Astrocyte (in vitro differentiated cells and primary cell): ENCODE measurements around the gene FRZB. TPM values are rescaled to one million over a fixed set of nuclear protein-coding genes. Genes with fewer than 3 reads are reported as not detected.

ENCODE experiments used
- DNase-seq: peaks from one replicate; pipeline ENCODE4 v3.0.0-alpha.2; 2010; ENCODE audit warnings: low read depth
- FAIRE-seq: peaks from 2 replicates; lab custom pipeline; 2011; peaks lifted over from hg19 to GRCh38; lab: Jason Lieb, UNC
- H2AFZ ChIP-seq: 2 replicates; pipeline ENCODE4 v1.6.0; 2012; ENCODE audit warnings: low read depth, low read length, inconsistent platforms
- H3K27ac ChIP-seq: 2 replicates; pipeline ENCODE4 v1.5.1; 2011; ENCODE audit warnings: low read depth, low read length, inconsistent platforms
- H3K27me3 ChIP-seq: 2 replicates; pipeline ENCODE4 v1.6.0; 2011; ENCODE audit warnings: low read length, inconsistent platforms; ENCODE audit not compliant: insufficient read depth
- H3K36me3 ChIP-seq: 2 replicates; pipeline ENCODE4 v1.5.1; 2011; ENCODE audit warnings: low read length, inconsistent platforms; ENCODE audit not compliant: insufficient read depth
- H3K4me1 ChIP-seq: 2 replicates; pipeline ENCODE4 v1.5.1; 2011; ENCODE audit warnings: low read length, inconsistent platforms; ENCODE audit not compliant: insufficient read depth
- H3K4me2 ChIP-seq: 2 replicates; pipeline ENCODE4 v1.6.0; 2012; ENCODE audit warnings: low read length, inconsistent platforms
- H3K4me3 ChIP-seq: 2 replicates; pipeline ENCODE4 v1.5.1; 2011; ENCODE audit warnings: low read depth, mild to moderate bottlenecking, low read length, inconsistent platforms; ENCODE audit not compliant: insufficient read depth
- H3K79me2 ChIP-seq: 2 replicates; pipeline ENCODE4 v1.6.0; 2012; ENCODE audit warnings: mild to moderate bottlenecking, low read length, inconsistent platforms; ENCODE audit not compliant: insufficient read depth
- H3K9ac ChIP-seq: 2 replicates; pipeline ENCODE4 v1.6.0; 2012; ENCODE audit warnings: mild to moderate bottlenecking, low read length, inconsistent platforms
- H3K9me3 ChIP-seq: 2 replicates; pipeline ENCODE4 v1.5.1; 2012; ENCODE audit warnings: low read depth, mild to moderate bottlenecking, low read length, inconsistent platforms; ENCODE audit not compliant: insufficient read depth
- H4K20me1 ChIP-seq: 2 replicates; pipeline ENCODE4 v1.6.0; 2012; ENCODE audit warnings: low read length, inconsistent platforms; ENCODE audit not compliant: insufficient read depth
- H3K27ac Mint-ChIP-seq: one replicate; pipeline ENCODE4 v1.8.0; 2021; ENCODE audit warnings: mild to moderate bottlenecking, mixed read lengths; ENCODE audit not compliant: unreplicated experiment
- H3K27me3 Mint-ChIP-seq: one replicate; pipeline ENCODE4 v1.8.0; 2021; ENCODE audit warnings: low read depth, mixed read lengths; ENCODE audit not compliant: unreplicated experiment
- H3K36me3 Mint-ChIP-seq: one replicate; pipeline ENCODE4 v1.8.0; 2021; ENCODE audit warnings: low read depth, mixed read lengths; ENCODE audit not compliant: unreplicated experiment
- H3K4me1 Mint-ChIP-seq: one replicate; pipeline ENCODE4 v1.8.0; 2021; ENCODE audit warnings: low read depth, mixed read lengths; ENCODE audit not compliant: unreplicated experiment
- H3K4me3 Mint-ChIP-seq: one replicate; pipeline ENCODE4 v1.8.0; 2021; ENCODE audit warnings: mild to moderate bottlenecking, moderate library complexity, mixed read lengths; ENCODE audit not compliant: unreplicated experiment
- H3K9me3 Mint-ChIP-seq: one replicate; pipeline ENCODE4 v1.8.0; 2021; ENCODE audit warnings: mild to moderate bottlenecking, mixed read lengths; ENCODE audit not compliant: unreplicated experiment
- EZH2 ChIP-seq: IDR thresholded peaks from 2 replicates; pipeline ENCODE4 v1.6.1; 2012; ENCODE audit warnings: mild to moderate bottlenecking, low read length, inconsistent platforms; ENCODE audit not compliant: insufficient read depth
- total RNA-seq: library from RNA; stranded (reverse); gene quantifications from 2 replicates; pipeline ENCODE4 v1.2.1, GENCODE V29; 2021
- TF ChIP-seq, protein P1 (sequence below): IDR thresholded peaks from 2 replicates; pipeline ENCODE4 v1.5.1; 2011; ENCODE audit warnings: low read depth, mild to moderate bottlenecking, inconsistent platforms, low read length, moderate library complexity; ENCODE audit not compliant: insufficient read depth

FRZB gene
- total RNA-seq, 1 donor from 2014 or later: 0.77 TPM

DNA sequence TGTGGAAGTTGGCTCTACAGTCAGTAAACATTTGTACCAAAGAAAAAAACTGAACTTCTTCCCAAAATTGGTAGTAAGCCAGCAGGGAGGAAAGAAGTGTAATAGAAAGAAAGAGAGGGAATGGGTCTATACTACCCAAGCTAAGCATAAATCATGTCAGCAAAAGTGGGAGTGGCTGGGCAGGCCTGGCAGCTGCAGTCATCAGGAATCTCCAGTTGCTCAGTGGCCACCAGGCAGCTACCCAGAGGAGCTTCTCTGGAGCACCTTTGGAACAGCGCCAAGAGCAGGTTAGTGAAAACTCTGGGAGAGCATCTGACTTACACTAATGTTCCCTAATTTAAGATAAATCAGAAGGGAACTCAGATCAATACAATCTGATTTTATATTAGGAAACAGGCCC, 14.3 kb downstream of the FRZB start:
- H3K4me2 ChIP-seq: no peak overlapping the region
- Mint-ChIP-seq H3K27ac (no peak overlapping the region), H3K36me3 (no peaks in the 10 kb centered on the region), H3K4me3 (no peak overlapping the region), H3K4me1 (peaks cover 22% of the 10 kb centered on the region), H3K9me3 (no peaks in the 10 kb centered on the region), H3K27me3 (no peaks in the 10 kb centered on the region)
- TF ChIP-seq EZH2: no peak
- TF ChIP-seq, protein P1, sequence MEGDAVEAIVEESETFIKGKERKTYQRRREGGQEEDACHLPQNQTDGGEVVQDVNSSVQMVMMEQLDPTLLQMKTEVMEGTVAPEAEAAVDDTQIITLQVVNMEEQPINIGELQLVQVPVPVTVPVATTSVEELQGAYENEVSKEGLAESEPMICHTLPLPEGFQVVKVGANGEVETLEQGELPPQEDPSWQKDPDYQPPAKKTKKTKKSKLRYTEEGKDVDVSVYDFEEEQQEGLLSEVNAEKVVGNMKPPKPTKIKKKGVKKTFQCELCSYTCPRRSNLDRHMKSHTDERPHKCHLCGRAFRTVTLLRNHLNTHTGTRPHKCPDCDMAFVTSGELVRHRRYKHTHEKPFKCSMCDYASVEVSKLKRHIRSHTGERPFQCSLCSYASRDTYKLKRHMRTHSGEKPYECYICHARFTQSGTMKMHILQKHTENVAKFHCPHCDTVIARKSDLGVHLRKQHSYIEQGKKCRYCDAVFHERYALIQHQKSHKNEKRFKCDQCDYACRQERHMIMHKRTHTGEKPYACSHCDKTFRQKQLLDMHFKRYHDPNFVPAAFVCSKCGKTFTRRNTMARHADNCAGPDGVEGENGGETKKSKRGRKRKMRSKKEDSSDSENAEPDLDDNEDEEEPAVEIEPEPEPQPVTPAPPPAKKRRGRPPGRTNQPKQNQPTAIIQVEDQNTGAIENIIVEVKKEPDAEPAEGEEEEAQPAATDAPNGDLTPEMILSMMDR: no peak
- H3K79me2 ChIP-seq: no peaks in the 10 kb centered on the region
- H3K27me3 ChIP-seq: no peaks in the 10 kb centered on the region
- no peaks in the 10 kb centered on the region for H3K9me3 ChIP-seq
- no peak for FAIRE-seq
- H4K20me1 ChIP-seq: no peaks in the 10 kb centered on the region
- no peaks in the 10 kb centered on the region for H3K36me3 ChIP-seq
- H3K4me1 ChIP-seq: no peaks in the 10 kb centered on the region
- no peak overlapping the region for H3K4me3 ChIP-seq
- no peak overlapping the region for H3K9ac ChIP-seq
- no peak for DNase-seq
- no peak overlapping the region for H3K27ac ChIP-seq
- no peak overlapping the region for H2AFZ ChIP-seq

- Mint-ChIP-seq H3K36me3 (no peaks in the 10 kb centered on the region), H3K4me1 (no peaks in the 10 kb centered on the region), H3K27me3 (no peaks in the 10 kb centered on the region), H3K27ac (no peak overlapping the region), H3K4me3 (no peak overlapping the region), H3K9me3 (no peaks in the 10 kb centered on the region)
- no peak overlapping the region for H2AFZ ChIP-seq
- no peak overlapping the region for H3K9ac ChIP-seq
- no peaks in the 10 kb centered on the region for H3K27me3 ChIP-seq
- FAIRE-seq: no peak
- H3K4me3 ChIP-seq: no peak overlapping the region
- no peak for DNase-seq
- H3K4me1 ChIP-seq: no peaks in the 10 kb centered on the region
- H3K9me3 ChIP-seq: no peaks in the 10 kb centered on the region
- no peaks in the 10 kb centered on the region for H4K20me1 ChIP-seq
- TF ChIP-seq EZH2: no peak
- TF ChIP-seq, protein P1: no peak
- H3K27ac ChIP-seq: no peak overlapping the region
- H3K36me3 ChIP-seq: no peaks in the 10 kb centered on the region
- no peak overlapping the region for H3K4me2 ChIP-seq
- no peaks in the 10 kb centered on the region for H3K79me2 ChIP-seq
Observed at GRCh38 chr2:182845794-182846417, 20.5 kb downstream of the FRZB start.

DNA sequence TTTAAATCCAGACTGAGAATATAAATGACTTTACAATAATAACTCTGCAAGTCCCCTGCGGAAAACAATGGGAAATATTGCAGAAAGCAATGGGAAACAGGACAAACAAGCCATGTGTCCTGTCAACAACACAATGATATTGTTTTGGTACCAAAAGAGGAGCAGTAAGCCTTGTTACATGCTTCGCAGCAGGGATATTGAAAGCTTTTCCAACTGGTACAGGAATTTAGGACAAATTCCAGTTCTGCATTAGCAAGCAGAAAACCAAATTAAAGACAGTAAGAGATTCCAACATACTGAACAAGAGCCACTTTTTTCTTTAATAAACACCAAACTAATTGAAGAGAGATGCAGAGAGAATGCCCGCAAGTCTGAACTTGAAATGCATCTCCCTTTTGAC, 30.0 kb downstream of the FRZB start:
- H3K27ac ChIP-seq: no peak overlapping the region
- Mint-ChIP-seq H3K4me3 (no peak overlapping the region), H3K27ac (no peak overlapping the region), H3K4me1 (peaks cover 5% of the 10 kb centered on the region), H3K9me3 (no peaks in the 10 kb centered on the region), H3K36me3 (no peaks in the 10 kb centered on the region), H3K27me3 (no peaks in the 10 kb centered on the region)
- FAIRE-seq (no peak), DNase-seq (no peak)
- H3K79me2 ChIP-seq: no peaks in the 10 kb centered on the region
- no peak overlapping the region for H2AFZ ChIP-seq
- no peaks in the 10 kb centered on the region for H3K9me3 ChIP-seq
- H3K36me3 ChIP-seq: no peaks in the 10 kb centered on the region
- TF ChIP-seq, protein P1: no peak
- TF ChIP-seq EZH2: no peak
- H3K9ac ChIP-seq: no peak overlapping the region
- H4K20me1 ChIP-seq: no peaks in the 10 kb centered on the region
- no peak overlapping the region for H3K4me3 ChIP-seq
- H3K4me2 ChIP-seq: no peak overlapping the region
- no peaks in the 10 kb centered on the region for H3K4me1 ChIP-seq
- H3K27me3 ChIP-seq: no peaks in the 10 kb centered on the region
